ENCODE measurements around the gene TEX264.

DNA sequence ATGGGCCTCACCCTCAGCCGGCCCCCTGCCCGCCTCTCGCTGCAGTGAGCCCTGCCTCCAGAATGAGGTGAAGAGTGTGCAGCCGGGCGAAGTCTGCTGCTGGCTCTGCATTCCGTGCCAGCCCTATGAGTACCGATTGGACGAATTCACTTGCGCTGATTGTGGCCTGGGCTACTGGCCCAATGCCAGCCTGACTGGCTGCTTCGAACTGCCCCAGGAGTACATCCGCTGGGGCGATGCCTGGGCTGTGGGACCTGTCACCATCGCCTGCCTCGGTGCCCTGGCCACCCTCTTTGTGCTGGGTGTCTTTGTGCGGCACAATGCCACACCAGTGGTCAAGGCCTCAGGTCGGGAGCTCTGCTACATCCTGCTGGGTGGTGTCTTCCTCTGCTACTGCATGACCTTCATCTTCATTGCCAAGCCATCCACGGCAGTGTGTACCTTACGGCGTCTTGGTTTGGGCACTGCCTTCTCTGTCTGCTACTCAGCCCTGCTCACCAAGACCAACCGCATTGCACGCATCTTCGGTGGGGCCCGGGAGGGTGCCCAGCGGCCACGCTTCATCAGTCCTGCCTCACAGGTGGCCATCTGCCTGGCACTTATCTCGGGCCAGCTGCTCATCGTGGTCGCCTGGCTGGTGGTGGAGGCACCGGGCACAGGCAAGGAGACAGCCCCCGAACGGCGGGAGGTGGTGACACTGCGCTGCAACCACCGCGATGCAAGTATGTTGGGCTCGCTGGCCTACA lies 44.4 kb downstream of the TEX264 start:
- TF ChIP-seq EZH2 (IDR thresholded peaks at IDR 0.05; ENCODE audit: low read length, missing control alignments), result no peak
- TF ChIP-seq, protein P1, sequence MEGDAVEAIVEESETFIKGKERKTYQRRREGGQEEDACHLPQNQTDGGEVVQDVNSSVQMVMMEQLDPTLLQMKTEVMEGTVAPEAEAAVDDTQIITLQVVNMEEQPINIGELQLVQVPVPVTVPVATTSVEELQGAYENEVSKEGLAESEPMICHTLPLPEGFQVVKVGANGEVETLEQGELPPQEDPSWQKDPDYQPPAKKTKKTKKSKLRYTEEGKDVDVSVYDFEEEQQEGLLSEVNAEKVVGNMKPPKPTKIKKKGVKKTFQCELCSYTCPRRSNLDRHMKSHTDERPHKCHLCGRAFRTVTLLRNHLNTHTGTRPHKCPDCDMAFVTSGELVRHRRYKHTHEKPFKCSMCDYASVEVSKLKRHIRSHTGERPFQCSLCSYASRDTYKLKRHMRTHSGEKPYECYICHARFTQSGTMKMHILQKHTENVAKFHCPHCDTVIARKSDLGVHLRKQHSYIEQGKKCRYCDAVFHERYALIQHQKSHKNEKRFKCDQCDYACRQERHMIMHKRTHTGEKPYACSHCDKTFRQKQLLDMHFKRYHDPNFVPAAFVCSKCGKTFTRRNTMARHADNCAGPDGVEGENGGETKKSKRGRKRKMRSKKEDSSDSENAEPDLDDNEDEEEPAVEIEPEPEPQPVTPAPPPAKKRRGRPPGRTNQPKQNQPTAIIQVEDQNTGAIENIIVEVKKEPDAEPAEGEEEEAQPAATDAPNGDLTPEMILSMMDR (conservative IDR thresholded peaks at IDR 0.05 in 1 of 2, IDR thresholded peaks at IDR 0.05 in 1 of 2; ENCODE audit: low read depth in 1 of 2, low read length in 2 of 2), result no peak

All from fibroblast of lung (primary cell).